ENCODE results near the gene SLC45A3.

Gene SLC45A3

DNA sequence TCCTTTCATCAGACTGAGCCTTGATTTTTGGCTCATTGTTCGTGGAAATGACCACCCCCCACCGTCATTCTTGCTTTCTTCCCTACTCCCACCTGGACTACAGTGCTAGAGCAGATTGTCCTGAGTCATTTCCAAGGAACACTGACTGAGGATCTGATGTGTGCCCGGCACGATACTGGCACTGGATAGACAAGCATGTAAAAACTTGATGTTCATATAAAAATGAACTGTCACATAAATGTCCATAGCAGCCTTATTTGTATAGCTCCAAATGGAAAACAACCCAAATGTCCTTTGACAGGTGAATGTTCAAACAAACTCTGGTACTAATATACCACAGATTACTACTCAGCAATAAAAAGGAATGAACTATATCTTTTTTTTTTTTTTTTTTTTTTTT is 18.6 kb upstream of the SLC45A3 start:
- peaks cover 10% of the 10 kb centered on the region for H3K36me3 ChIP-seq (ENCODE audit: insufficient read depth, low read length)
- H3K9ac ChIP-seq (ENCODE audit: low read depth, low read length): no peak overlapping the region
- H3K27me3 ChIP-seq (ENCODE audit: control insufficient read depth, insufficient read depth, low read length): no peaks in the 10 kb centered on the region
- H3K4me2 ChIP-seq (ENCODE audit: low read length): no peak overlapping the region
- no peaks in the 10 kb centered on the region for H3K4me1 ChIP-seq (ENCODE audit: control insufficient read depth, insufficient read depth, low read length)
- H3K9me3 ChIP-seq (replicated peaks; ENCODE audit: low read length): no peaks in the 10 kb centered on the region
- H3K4me3 ChIP-seq (ENCODE audit: low read length): no peak overlapping the region

- Histone ChIP-seq H3K36me3 (ENCODE audit: insufficient read depth, low read length) (no peaks in the 10 kb centered on the region), H3K9me3 (replicated peaks; ENCODE audit: low read length) (no peaks in the 10 kb centered on the region), H3K4me1 (ENCODE audit: control insufficient read depth, insufficient read depth, low read length) (no peaks in the 10 kb centered on the region), H3K27me3 (ENCODE audit: control insufficient read depth, insufficient read depth, low read length) (peaks cover 8% of the 10 kb centered on the region), H3K4me2 (ENCODE audit: low read length) (no peak overlapping the region), H3K4me3 (ENCODE audit: low read length) (no peak overlapping the region), H3K9ac (ENCODE audit: low read depth, low read length) (no peak overlapping the region)
Observed at GRCh38 chr1:205693421-205693991, 13.2 kb upstream of the SLC45A3 start.

DNA sequence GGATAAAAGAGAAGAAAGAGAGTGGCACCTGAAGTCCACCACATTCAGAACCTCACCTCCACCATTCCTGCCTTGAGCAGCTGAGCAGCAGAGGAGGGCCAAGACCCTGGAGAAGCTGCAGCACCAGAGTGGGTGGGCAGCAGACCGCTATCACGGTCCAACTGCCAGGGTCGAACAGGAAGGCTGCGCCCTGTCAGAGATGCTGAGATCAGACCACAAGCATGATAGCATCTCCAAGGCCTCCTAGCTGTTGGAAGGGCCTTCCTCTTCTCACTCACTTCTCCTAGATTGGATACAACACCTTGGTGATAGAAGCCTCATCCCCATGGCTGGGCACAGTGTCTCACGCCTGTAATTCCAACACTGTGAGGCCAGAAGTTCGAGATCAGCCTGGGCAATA is 12.1 kb upstream of the SLC45A3 start:
- Histone ChIP-seq H3K4me3 (ENCODE audit: low read length) (no peak overlapping the region), H3K27me3 (ENCODE audit: control insufficient read depth, insufficient read depth, low read length) (peaks cover 15% of the 10 kb centered on the region), H3K36me3 (ENCODE audit: insufficient read depth, low read length) (no peaks in the 10 kb centered on the region), H3K4me2 (ENCODE audit: low read length) (no peak overlapping the region), H3K4me1 (ENCODE audit: control insufficient read depth, insufficient read depth, low read length) (no peaks in the 10 kb centered on the region), H3K9ac (ENCODE audit: low read depth, low read length) (no peak overlapping the region), H3K9me3 (replicated peaks; ENCODE audit: low read length) (no peaks in the 10 kb centered on the region)

DNA sequence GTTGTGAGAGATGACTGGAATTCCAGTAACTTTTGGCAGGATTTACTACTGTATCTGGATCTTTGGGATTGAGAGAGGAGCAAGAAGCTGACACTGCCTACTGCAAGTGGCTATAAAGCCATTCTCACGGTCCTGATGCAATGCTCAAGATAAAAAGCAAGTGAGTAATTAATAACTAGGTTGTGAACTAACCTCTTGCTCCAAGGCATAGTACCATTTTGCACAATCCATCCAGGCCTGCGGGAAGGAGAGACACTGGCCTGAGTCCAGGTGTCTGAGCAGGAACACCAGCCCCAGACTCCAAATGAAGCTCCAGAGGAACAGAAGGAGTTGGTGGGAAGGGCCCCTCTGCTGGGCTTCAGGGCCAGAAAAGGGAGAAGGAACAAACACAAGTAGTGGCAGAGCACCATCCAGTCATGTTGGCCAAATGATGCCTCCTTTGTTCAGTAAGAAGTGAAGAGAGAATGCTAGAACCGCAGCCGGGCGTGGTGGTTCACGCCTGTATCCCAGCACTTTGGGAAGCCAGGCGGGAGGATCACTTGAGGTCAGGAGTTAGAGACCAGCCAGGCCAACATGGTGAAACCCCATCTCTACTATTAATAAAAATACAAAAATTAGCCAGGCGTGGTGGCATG is 9.9 kb upstream of the SLC45A3 start:
- Histone ChIP-seq H3K27me3 (ENCODE audit: control insufficient read depth, insufficient read depth, low read length) (peaks cover 18% of the 10 kb centered on the region), H3K9me3 (replicated peaks; ENCODE audit: low read length) (no peaks in the 10 kb centered on the region), H3K36me3 (ENCODE audit: insufficient read depth, low read length) (no peaks in the 10 kb centered on the region), H3K4me3 (ENCODE audit: low read length) (no peak overlapping the region), H3K4me2 (ENCODE audit: low read length) (no peak overlapping the region), H3K9ac (ENCODE audit: low read depth, low read length) (no peak overlapping the region), H3K4me1 (ENCODE audit: control insufficient read depth, insufficient read depth, low read length) (no peaks in the 10 kb centered on the region)

DNA sequence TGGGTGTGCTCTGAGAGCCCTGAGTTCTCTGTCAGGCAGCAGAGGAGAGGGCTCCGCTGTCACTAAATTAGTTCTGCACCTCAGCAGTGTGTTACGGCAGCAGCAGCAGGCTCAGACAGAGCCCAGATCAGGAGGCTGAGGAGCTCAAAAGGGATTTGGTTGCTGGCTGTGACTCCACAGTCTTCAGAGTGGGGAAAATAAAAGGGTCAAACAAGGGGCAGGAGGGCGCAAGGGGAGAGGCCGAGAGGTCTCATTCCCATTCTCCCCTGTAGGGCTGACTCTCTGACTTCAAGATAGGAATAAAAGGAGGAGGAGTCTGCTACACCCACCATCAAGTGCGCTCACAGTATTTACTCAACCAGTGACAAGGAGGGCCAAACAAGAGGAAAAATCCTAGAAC is 9.2 kb upstream of the SLC45A3 start:
- no peak overlapping the region for H3K9ac ChIP-seq (ENCODE audit: low read depth, low read length)
- no peaks in the 10 kb centered on the region for H3K4me1 ChIP-seq (ENCODE audit: control insufficient read depth, insufficient read depth, low read length)
- peaks cover 18% of the 10 kb centered on the region for H3K27me3 ChIP-seq (ENCODE audit: control insufficient read depth, insufficient read depth, low read length)
- no peaks in the 10 kb centered on the region for H3K9me3 ChIP-seq (replicated peaks; ENCODE audit: low read length)
- no peaks in the 10 kb centered on the region for H3K36me3 ChIP-seq (ENCODE audit: insufficient read depth, low read length)
- no peak overlapping the region for H3K4me3 ChIP-seq (ENCODE audit: low read length)
- no peak overlapping the region for H3K4me2 ChIP-seq (ENCODE audit: low read length)

- peaks cover 18% of the 10 kb centered on the region for H3K27me3 ChIP-seq (ENCODE audit: control insufficient read depth, insufficient read depth, low read length)
Observed at GRCh38 chr1:205688171-205689080, 8.1 kb upstream of the SLC45A3 start.

GRCh38 chr1:205687242-205687641 is 6.9 kb upstream of the SLC45A3 start:
- Histone ChIP-seq H3K9me3 (replicated peaks; ENCODE audit: low read length) (no peaks in the 10 kb centered on the region), H3K27me3 (ENCODE audit: control insufficient read depth, insufficient read depth, low read length) (peaks cover 18% of the 10 kb centered on the region), H3K4me2 (ENCODE audit: low read length) (no peak overlapping the region), H3K9ac (ENCODE audit: low read depth, low read length) (no peak overlapping the region), H3K36me3 (ENCODE audit: insufficient read depth, low read length) (no peaks in the 10 kb centered on the region), H3K4me3 (ENCODE audit: low read length) (no peak overlapping the region), H3K4me1 (ENCODE audit: control insufficient read depth, insufficient read depth, low read length) (no peaks in the 10 kb centered on the region)

More at GRCh38 chr1:205688171-205689080, 8.1 kb upstream of the SLC45A3 start:
- H3K9ac ChIP-seq (ENCODE audit: low read depth, low read length): no peak overlapping the region
- no peaks in the 10 kb centered on the region for H3K4me1 ChIP-seq (ENCODE audit: control insufficient read depth, insufficient read depth, low read length)
- H3K9me3 ChIP-seq (replicated peaks; ENCODE audit: low read length): no peaks in the 10 kb centered on the region
- no peaks in the 10 kb centered on the region for H3K36me3 ChIP-seq (ENCODE audit: insufficient read depth, low read length)
- H3K4me2 ChIP-seq (ENCODE audit: low read length): no peak overlapping the region
- H3K4me3 ChIP-seq (ENCODE audit: low read length): no peak overlapping the region

- Histone ChIP-seq H3K27me3 (ENCODE audit: control insufficient read depth, insufficient read depth, low read length) (peaks cover 10% of the 10 kb centered on the region), H3K4me2 (ENCODE audit: low read length) (no peak overlapping the region), H3K9me3 (replicated peaks; ENCODE audit: low read length) (no peaks in the 10 kb centered on the region), H3K4me1 (ENCODE audit: control insufficient read depth, insufficient read depth, low read length) (peaks cover 9% of the 10 kb centered on the region), H3K4me3 (ENCODE audit: low read length) (no peak overlapping the region), H3K9ac (ENCODE audit: low read depth, low read length) (no peak overlapping the region), H3K36me3 (ENCODE audit: insufficient read depth, low read length) (no peaks in the 10 kb centered on the region)
Observed at GRCh38 chr1:205681364-205681763, 1.1 kb upstream of the SLC45A3 start.

DNA sequence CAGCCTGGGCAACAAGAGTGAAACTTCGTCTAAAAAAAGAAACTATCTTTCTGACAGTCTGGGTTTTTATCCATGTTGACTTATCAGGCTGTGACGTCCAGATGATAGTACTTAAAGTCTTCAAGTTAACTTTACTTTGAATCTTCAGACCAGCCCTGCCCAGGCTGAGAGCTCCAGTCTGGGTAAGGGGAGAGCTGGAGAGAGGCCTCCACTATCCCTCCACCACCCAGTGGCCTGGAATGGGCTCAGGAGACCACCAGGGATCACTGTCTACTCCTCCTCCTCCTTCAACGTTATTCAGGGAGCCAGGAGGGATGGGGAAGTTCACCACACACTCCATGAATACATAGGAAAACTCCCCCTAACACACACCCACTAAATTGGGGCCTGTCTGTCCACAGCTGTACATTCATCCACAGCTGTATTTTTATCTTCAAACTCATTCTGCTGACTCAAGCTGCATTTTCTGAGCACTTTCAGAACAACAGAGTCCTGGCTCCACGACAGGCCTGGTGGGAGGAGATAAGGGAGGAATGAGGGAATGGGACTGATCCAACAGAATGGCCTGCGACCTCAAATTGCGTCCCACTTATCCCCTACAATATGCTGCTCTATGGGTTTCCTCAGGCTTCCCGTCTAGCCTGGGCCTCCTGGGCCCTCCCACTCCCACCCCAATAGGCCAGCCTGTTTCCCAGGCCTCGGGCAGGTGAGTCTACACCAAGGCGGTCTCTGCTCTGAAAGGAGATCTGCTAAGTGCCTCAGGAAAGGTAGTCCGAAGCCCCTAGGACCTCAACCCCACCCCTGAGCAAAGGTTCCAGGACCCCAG is 1.8 kb downstream of the SLC45A3 start:
- no peaks in the 10 kb centered on the region for H3K36me3 ChIP-seq (ENCODE audit: insufficient read depth, low read length)
- peaks cover 9% of the 10 kb centered on the region for H3K4me1 ChIP-seq (ENCODE audit: control insufficient read depth, insufficient read depth, low read length)
- peak overlapping the region; percentile 100 for H3K4me2 ChIP-seq (ENCODE audit: low read length)
- peaks cover 10% of the 10 kb centered on the region for H3K27me3 ChIP-seq (ENCODE audit: control insufficient read depth, insufficient read depth, low read length)
- H3K9ac ChIP-seq (ENCODE audit: low read depth, low read length): no peak overlapping the region
- H3K9me3 ChIP-seq (replicated peaks; ENCODE audit: low read length): no peaks in the 10 kb centered on the region
- no peak overlapping the region for H3K4me3 ChIP-seq (ENCODE audit: low read length)

DNA sequence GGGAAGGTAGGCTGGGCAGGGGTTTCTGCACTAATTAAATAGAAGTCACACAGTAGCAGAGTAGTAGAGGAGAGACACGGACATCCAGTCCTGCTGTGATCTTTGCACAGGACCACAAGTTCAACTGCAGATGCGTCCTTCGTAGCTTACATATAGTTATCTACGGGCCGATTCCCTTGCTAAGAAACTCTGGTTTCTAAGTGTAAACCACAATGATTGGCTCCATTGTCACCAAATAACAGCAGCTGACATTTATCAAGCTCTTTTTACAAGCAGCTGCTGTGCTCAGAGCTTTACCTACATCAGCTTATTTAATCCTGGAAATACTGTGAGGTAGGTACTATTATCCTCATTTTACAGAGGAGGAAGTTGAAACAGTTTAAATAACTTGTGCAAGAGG is 3.1 kb downstream of the SLC45A3 start:
- peaks cover 9% of the 10 kb centered on the region for H3K4me1 ChIP-seq (ENCODE audit: control insufficient read depth, insufficient read depth, low read length)
- H3K4me3 ChIP-seq (ENCODE audit: low read length): no peak overlapping the region
- H3K27me3 ChIP-seq (ENCODE audit: control insufficient read depth, insufficient read depth, low read length): peaks cover 10% of the 10 kb centered on the region
- no peak overlapping the region for H3K4me2 ChIP-seq (ENCODE audit: low read length)
- H3K36me3 ChIP-seq (ENCODE audit: insufficient read depth, low read length): no peaks in the 10 kb centered on the region
- H3K9ac ChIP-seq (ENCODE audit: low read depth, low read length): no peak overlapping the region
- no peaks in the 10 kb centered on the region for H3K9me3 ChIP-seq (replicated peaks; ENCODE audit: low read length)

- H3K27me3 ChIP-seq (ENCODE audit: control insufficient read depth, insufficient read depth, low read length): peaks cover 9% of the 10 kb centered on the region
- no peaks in the 10 kb centered on the region for H3K9me3 ChIP-seq (replicated peaks; ENCODE audit: low read length)
- no peaks in the 10 kb centered on the region for H3K36me3 ChIP-seq (ENCODE audit: insufficient read depth, low read length)
- no peak overlapping the region for H3K4me2 ChIP-seq (ENCODE audit: low read length)
- H3K4me1 ChIP-seq (ENCODE audit: control insufficient read depth, insufficient read depth, low read length): peaks cover 9% of the 10 kb centered on the region
- no peak overlapping the region for H3K4me3 ChIP-seq (ENCODE audit: low read length)
- no peak overlapping the region for H3K9ac ChIP-seq (ENCODE audit: low read depth, low read length)
Observed at GRCh38 chr1:205676597-205676996, 3.7 kb downstream of the SLC45A3 start.
